ENCODE data around the gene PPT1. TPM values are rescaled to one million over a fixed set of nuclear protein-coding genes. Genes with fewer than 3 reads are reported as not detected.

Gene PPT1
- total and polyA plus RNA-seq, 2 of the 13 experiments (the other 11 are each of a cell fraction or from before 2014, with no cell fraction given), result 129 TPM

DNA sequence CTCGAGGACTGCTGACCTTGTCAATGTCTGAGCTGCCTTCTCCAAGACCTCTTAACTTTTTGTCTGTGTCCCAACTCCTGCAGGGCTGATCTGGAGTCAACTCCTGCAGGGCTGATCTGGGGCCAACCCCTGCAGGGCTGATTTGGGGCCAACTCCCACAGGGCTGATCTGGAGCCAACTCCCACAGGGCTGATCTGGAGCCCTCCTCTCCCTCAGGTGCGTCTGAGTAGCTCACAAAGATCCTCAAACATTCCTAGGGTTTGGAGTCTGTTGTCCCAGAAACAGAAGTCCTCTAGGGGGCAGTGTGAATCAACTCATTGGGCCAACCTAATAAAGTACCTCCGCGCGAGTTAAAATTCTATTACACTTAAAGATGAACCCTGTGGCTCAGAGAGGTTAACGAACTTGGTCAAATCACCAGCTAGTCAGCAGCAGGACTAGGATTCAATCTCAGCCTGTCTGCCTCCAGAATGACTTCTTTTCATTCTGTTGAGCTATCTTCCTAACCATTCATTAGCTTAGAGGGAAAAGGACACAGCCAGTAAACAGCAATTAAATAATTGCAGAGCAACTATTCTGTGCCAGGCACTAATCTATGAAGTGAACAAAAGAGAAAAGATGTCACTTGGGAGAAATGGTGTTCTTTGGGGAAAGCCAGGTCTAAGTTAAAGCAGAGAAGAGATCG lies 47.0 kb upstream of the PPT1 start:
- intact Hi-C loops (cut with micrococcal nuclease; ENCODE audit: unreplicated experiment) (loop anchor here (1.0 to 10.0 kb wide), 3 partner anchors 172 to 261 kb away; no protein-coding TSS in a partner anchor), in situ Hi-C loops (cut with HindIII; ENCODE audit: extremely low pct_ligation_motif_present, low pct_unique_long_range_greater_than_20kb) (loop anchor here (5.0 to 10.0 kb wide), 2 partner anchors 193 to 261 kb away; no protein-coding TSS in a partner anchor)
- POLR2A ChIA-PET, result interaction anchor here (0.9 kb wide), 1 partner anchor 195 kb away, joined by 3 read pairs; no protein-coding TSS in a partner anchor
- no peaks in the 10 kb centered on the region for H4K20me1 ChIP-seq (ENCODE audit: insufficient read depth, low read length)
- peak overlapping the region; percentile 18 for H3K4me2 ChIP-seq (ENCODE audit: low read depth, low read length)
- no peak overlapping the region for H3K9ac ChIP-seq (ENCODE audit: insufficient read depth, low read depth, low read length)
- no peak overlapping the region for H3K27ac ChIP-seq (ENCODE audit: extremely low read length, insufficient read depth, low read length)
- no peaks in the 10 kb centered on the region for H3K36me3 ChIP-seq (replicated peaks in 1 of 2; ENCODE audit: control insufficient read depth in 1 of 2, insufficient read depth in 2 of 2, low read length in 2 of 2)
- H2AFZ ChIP-seq (ENCODE audit: low read length), result no peak overlapping the region
- peaks cover 0 to 10% of the 10 kb centered on the region in 2 experiments; a peak in 2 of 5 replicates for H3K27me3 ChIP-seq (ENCODE audit: control insufficient read depth in 1 of 2, insufficient read depth in 2 of 2, low read length in 2 of 2)
- CTCF ChIA-PET (ENCODE audit: low intra/inter-chr PET ratio, low total read pairs), result interaction anchor here (1.5 to 2.3 kb wide), 4 partner anchors 9 to 294 kb away, joined by 4 to 16 read pairs (median 6); no protein-coding TSS in a partner anchor
- H3K9me3 ChIP-seq (ENCODE audit: low read length), result no peaks in the 10 kb centered on the region
- H3K4me3 ChIP-seq (replicated peaks in 1 of 3; ENCODE audit: insufficient read depth in 1 of 3, low read depth in 2 of 3, low read length in 3 of 3), result no peak overlapping the region
- ATAC-seq, result peak; percentile 95
- H3K79me2 ChIP-seq (ENCODE audit: insufficient read depth, low read length), result no peaks in the 10 kb centered on the region
- peaks cover 19% of the 10 kb centered on the region for H3K4me1 ChIP-seq (ENCODE audit: insufficient read depth, low read length)
- FAIRE-seq, result peak; percentile 89
- DNase-seq (ENCODE audit: low spot score), result peak; percentile 64
- under 1% methylated on average over 7 of the region's 7 CpGs for WGBS (ENCODE audit: low lambda C conversion rate)
- BruUV-seq (replicated peaks), result no TSS peak
- TF ChIP-seq ZNF296 (CRISPR knock-in tag; conservative IDR thresholded peaks at IDR 0.05), result no peak
- TF ChIP-seq ZNF180 (CRISPR knock-in tag; IDR thresholded peaks at IDR 0.05; ENCODE audit: borderline replicate concordance, low read depth), result no peak
- no peak for TF ChIP-seq SRSF1 (optimal IDR thresholded peaks at IDR 0.05; ENCODE audit: low read depth, low read length)
- TF ChIP-seq, protein P1, sequence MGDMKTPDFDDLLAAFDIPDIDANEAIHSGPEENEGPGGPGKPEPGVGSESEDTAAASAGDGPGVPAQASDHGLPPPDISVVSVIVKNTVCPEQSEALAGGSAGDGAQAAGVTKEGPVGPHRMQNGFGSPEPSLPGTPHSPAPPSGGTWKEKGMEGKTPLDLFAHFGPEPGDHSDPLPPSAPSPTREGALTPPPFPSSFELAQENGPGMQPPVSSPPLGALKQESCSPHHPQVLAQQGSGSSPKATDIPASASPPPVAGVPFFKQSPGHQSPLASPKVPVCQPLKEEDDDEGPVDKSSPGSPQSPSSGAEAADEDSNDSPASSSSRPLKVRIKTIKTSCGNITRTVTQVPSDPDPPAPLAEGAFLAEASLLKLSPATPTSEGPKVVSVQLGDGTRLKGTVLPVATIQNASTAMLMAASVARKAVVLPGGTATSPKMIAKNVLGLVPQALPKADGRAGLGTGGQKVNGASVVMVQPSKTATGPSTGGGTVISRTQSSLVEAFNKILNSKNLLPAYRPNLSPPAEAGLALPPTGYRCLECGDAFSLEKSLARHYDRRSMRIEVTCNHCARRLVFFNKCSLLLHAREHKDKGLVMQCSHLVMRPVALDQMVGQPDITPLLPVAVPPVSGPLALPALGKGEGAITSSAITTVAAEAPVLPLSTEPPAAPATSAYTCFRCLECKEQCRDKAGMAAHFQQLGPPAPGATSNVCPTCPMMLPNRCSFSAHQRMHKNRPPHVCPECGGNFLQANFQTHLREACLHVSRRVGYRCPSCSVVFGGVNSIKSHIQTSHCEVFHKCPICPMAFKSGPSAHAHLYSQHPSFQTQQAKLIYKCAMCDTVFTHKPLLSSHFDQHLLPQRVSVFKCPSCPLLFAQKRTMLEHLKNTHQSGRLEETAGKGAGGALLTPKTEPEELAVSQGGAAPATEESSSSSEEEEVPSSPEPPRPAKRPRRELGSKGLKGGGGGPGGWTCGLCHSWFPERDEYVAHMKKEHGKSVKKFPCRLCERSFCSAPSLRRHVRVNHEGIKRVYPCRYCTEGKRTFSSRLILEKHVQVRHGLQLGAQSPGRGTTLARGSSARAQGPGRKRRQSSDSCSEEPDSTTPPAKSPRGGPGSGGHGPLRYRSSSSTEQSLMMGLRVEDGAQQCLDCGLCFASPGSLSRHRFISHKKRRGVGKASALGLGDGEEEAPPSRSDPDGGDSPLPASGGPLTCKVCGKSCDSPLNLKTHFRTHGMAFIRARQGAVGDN (CRISPR knock-in tag; IDR thresholded peaks at IDR 0.05), result no peak
- TF ChIP-seq SALL2 (CRISPR knock-in tag; IDR thresholded peaks at IDR 0.05), result no peak
- no peak for TF ChIP-seq ATF7-NPFF (CRISPR knock-in tag; IDR thresholded peaks at IDR 0.05; ENCODE audit: low read depth)
- peak; percentile 68 for TF ChIP-seq XRCC5 (optimal IDR thresholded peaks at IDR 0.05; ENCODE audit: low read length)
- TF ChIP-seq CREB1 (IDR thresholded peaks at IDR 0.05), result no peak
- 0 out of 2 replicates have a peak, but pooled peaks have one; percentile 27 for TF ChIP-seq CREB1 (CRISPR knock-in tag; IDR thresholded peaks at IDR 0.05)
- TF ChIP-seq ZNF619 (CRISPR knock-in tag; IDR thresholded peaks at IDR 0.05), result no peak
- no peak for TF ChIP-seq ZNF777 (CRISPR knock-in tag; IDR thresholded peaks at IDR 0.05)
- TF ChIP-seq JUND (CRISPR knock-in tag; IDR thresholded peaks at IDR 0.05), result no peak
- TF ChIP-seq RFX1 (IDR thresholded peaks at IDR 0.05), result no peak
- TF ChIP-seq, protein P2, sequence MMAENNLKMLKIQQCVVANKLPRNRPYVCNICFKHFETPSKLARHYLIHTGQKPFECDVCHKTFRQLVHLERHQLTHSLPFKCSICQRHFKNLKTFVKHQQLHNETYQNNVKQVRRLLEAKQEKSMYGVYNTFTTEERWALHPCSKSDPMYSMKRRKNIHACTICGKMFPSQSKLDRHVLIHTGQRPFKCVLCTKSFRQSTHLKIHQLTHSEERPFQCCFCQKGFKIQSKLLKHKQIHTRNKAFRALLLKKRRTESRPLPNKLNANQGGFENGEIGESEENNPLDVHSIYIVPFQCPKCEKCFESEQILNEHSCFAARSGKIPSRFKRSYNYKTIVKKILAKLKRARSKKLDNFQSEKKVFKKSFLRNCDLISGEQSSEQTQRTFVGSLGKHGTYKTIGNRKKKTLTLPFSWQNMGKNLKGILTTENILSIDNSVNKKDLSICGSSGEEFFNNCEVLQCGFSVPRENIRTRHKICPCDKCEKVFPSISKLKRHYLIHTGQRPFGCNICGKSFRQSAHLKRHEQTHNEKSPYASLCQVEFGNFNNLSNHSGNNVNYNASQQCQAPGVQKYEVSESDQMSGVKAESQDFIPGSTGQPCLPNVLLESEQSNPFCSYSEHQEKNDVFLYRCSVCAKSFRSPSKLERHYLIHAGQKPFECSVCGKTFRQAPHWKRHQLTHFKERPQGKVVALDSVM (CRISPR knock-in tag; IDR thresholded peaks at IDR 0.05), result no peak
- no peak for TF ChIP-seq ZBTB42 (CRISPR knock-in tag; IDR thresholded peaks at IDR 0.05)
- no peak for TF ChIP-seq AHR (CRISPR knock-in tag; IDR thresholded peaks at IDR 0.05)
- peak; percentile 65 for TF ChIP-seq RAD21 (CRISPR knock-in tag; IDR thresholded peaks at IDR 0.05)
- no peak for TF ChIP-seq RFXAP (CRISPR knock-in tag; IDR thresholded peaks at IDR 0.05; ENCODE audit: borderline replicate concordance)
- no peak for TF ChIP-seq ZNF839 (CRISPR knock-in tag; IDR thresholded peaks at IDR 0.05; ENCODE audit: borderline replicate concordance)
- TF ChIP-seq HOXA7 (CRISPR knock-in tag; IDR thresholded peaks at IDR 0.05), result no peak
- no peak for TF ChIP-seq BCL6 (CRISPR knock-in tag; IDR thresholded peaks at IDR 0.05)
